Stimulated activated CD8-positive, alpha-beta memory T cell treated with anti-CD3 and anti-CD28 coated beads, Interleukin-2, amount 100 ng/mL, for 48 hours (primary cell): ENCODE measurements around the gene TMEM121.
"Not testable (repeated sequence)": the region's sequence is repeated elsewhere in the genome, so short reads cannot be mapped to it uniquely, and the experiment has no call there.

ENCODE experiments used
- DNase-seq, 2 donors: peaks; one replicate each; pipeline ENCODE4 v3.0.0-alpha.2; 2020; ENCODE audit warnings: low read depth in 2 of 2

The TMEM121 gene

GRCh38 chr14:105547072-105547471 lies 20.7 kb downstream of the TMEM121 start:
- not testable (repeated sequence) for DNase-seq

DNA sequence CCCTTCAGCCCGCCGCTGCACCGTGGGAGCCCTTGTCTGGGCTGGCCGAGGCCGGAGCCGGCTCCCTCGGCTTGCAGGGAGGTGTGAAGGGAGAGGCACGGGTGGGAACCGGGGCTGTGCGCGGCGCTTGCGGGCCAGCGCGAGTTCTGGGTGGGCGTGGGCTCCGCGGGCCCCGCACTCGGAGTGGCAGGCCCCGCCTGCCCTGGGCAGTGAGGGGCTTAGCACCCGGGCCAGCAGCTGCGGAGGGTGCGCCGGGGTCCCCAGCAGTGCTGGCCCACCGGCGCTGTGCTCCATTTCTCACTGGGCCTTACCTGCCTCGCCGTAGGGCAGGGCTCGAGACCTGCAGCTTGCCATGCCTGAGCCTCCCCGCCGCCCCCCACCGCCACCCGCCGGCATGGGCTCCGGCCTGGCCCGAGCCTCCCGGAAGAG lies 21.4 kb downstream of the TMEM121 start:
- DNase-seq: no peak

DNA sequence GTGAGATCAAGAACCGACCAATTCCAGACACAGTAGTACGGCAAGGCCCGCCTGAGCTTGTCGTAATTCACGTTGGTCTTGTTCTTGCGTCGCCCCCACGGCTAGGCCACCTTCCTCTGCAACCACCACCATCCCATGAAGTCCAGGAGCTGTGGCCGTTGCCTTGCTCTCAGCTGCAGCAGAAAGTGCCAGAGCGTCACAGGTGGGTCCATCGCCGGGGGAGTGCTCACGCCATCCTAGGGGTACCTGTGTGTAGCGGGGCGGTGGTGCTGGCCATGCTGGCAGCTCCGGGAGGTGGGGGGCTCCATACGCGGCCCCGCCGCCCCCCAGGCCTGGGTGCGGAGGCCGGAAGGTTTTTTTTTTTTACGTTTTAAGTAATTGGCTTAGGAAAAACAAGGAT lies 23.1 kb downstream of the TMEM121 start:
- DNase-seq: no peak

DNA sequence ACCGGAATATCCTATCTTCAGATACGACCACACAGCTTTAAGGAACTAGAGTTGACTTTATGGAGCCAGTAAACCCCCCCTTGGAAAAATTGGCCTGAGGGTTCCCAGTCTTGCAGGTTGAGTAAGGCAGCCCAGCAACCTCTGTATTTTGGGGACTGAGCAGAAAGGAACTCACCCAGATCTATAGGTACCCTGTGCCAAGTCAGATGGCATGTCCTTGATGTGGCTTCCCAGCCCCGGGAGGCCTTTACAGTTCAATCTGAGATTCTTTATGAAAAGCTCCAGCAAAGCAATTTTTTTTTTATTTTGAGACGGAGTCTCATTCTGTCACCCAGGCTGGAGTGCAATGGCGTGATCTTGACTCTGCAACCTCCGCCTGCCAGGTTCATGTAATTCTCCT lies 27.6 kb downstream of the TMEM121 start:
- no peak for DNase-seq

DNA sequence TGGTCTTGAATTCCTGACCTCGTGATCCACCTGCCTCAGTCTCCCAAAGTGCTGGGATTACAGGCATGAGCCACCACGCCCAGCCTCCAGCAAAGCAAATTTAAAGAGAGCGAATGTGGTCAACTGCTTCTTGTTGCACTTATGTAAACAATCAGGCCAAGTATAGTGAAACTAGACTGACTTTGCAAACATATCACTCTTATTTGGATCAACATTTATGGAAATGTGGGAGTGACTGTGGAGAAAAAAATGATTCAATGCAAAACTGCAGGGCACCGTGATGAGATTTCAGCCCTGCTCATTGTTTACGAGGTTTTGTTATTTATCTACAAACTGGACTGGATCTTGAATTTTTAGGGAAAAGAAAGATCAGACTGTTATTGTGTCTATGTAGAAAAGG lies 28.1 kb downstream of the TMEM121 start:
- DNase-seq: no peak

DNA sequence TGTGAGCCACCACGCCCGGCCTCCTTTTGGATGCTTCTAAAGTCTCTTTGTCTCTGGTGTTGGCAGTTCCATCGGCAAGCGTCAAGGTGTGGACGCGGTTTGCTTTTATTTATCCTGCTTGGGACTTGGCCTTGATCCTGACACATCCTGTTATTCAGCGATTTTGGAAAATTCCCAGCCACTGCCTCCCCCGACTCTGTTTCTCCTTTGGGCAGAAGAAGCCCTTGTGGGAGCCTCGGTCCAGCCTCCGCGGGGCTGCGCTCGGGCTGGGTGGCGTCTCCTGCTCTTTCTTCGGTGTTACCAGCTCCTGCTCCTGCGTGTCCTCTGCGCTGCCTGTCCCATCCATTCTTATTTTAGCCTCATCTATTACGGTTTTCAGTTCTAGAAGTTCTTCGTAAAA lies 31.3 kb downstream of the TMEM121 start:
- DNase-seq: not testable (repeated sequence)

- not testable (repeated sequence) for DNase-seq
Observed at GRCh38 chr14:105558449-105559154, 32.2 kb downstream of the TMEM121 start.

GRCh38 chr14:105559384-105560047 lies 33.1 kb downstream of the TMEM121 start:
- DNase-seq: not testable (repeated sequence)

GRCh38 chr14:105560048-105560669 lies 33.8 kb downstream of the TMEM121 start:
- DNase-seq: not testable (repeated sequence)

DNA sequence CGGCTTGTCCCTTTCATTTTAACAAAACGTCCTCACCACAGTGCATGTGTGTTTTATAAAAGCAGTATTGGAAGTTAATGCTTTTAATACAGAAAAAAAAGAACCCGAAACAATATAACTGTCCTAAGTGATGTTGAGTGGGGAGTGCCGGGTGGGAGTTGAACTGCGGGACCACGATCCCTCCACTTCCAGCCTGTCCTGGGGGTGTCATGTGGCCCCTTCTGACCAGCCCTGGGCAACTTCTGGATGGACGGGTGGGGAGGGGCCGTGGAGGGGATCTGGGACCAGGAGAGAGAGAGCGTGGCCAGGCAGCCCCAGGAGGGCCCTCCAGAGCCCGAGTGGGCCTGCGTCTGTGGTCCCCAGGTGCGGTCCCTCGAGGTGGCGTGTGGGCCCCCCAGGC lies 35.0 kb downstream of the TMEM121 start:
- not testable (repeated sequence) for DNase-seq

DNA sequence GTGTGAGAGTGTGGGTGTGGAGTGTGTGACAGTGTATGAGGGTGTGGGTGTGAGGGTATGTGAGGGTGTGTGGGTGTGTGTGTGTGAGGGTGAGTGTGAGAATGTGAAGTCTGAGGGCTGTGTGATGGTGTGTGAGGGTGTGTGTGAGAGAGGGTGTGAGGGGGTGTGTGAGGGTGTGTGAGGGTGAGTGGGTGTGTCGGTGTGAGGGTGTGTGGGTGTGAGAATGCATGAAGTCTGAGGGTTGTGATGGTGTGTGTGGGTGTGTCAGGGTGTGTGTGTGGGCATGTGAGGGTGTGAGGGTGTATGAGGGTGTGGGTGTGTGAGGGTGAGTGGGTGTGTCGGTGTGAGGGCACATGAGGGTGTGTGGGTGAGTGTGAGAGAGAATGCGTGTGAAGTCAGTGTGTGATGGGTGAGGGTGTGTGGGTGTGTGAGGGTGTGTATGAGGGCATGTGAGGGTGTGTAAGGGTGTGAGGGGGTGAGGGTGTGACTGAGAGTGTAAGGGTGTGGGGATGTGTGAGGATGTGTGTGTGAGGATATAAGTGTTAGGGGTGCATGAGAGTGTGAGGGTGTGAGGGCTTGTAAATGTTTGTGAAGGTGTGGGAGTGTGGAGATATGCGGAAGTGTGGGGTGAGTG lies 36.4 kb downstream of the TMEM121 start:
- no peak for DNase-seq

DNA sequence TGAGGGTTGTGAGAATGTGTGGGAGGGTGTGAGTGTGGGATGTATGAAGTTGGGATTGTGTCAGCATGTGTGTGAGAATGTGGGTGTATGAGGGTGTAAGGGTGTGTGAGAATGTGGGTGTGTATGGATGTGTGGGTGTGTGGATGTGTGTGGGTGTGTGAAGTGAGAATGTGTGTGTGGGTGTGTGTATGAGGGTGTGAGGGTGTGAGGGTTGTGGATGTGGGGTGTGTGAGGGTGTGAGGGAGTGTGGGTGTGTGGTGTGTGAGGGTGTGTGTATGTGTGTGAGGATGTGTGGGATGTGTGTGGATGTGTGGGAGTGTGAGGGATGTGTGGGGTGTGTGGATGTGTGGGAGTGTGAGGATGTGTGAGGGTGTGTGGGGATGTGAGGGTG lies 37.0 kb downstream of the TMEM121 start:
- no peak for DNase-seq

- not testable (repeated sequence) for DNase-seq
Observed at GRCh38 chr14:105564536-105564935, 38.2 kb downstream of the TMEM121 start.

- not testable (repeated sequence) for DNase-seq
Observed at GRCh38 chr14:105565185-105565919, 39.0 kb downstream of the TMEM121 start.

DNA sequence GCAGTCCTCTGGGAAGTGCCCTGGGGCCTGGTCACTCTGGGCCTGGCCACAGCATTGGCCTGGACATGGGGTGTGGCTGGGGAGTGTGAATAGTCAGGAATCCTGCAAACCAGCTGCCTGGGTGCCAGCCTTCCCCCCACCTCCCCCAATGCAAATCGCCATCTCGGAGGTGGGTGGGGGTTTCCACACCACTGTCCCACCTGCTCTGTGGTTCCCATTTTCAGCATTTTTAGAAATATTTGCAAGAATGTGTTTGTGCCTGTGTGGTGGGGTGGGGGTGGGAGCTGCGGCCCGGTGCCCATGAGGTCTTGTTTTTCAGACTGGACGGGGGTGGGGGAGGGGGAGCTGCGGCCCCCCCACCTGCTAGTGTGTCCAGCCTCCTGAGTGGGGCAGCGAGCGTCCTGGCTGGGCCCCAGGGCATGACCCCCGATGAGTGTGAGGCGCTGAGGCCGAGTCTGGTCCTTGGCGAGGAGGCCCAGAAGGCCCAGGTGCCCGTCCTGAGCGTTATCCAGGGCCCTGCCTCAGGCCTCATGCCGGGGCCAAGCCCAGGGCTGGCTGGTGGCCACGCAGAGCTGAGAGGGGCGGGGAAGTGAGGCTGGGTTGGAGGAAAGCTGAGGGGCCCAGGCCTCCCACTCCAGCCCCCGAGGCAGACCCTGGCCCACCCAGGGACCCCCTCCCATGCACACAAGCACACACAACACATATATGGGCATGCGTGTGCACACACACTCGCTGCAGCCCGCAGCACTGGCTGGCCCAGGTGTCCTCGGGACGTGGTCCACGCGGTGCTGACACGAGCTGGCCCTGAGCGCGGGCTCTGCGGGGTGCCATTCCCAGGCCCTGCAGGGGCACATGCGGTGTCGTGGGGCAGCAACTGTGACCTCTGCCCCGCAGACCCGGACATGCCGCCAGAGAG lies 40.1 kb downstream of the TMEM121 start:
- DNase-seq: not testable (repeated sequence)

DNA sequence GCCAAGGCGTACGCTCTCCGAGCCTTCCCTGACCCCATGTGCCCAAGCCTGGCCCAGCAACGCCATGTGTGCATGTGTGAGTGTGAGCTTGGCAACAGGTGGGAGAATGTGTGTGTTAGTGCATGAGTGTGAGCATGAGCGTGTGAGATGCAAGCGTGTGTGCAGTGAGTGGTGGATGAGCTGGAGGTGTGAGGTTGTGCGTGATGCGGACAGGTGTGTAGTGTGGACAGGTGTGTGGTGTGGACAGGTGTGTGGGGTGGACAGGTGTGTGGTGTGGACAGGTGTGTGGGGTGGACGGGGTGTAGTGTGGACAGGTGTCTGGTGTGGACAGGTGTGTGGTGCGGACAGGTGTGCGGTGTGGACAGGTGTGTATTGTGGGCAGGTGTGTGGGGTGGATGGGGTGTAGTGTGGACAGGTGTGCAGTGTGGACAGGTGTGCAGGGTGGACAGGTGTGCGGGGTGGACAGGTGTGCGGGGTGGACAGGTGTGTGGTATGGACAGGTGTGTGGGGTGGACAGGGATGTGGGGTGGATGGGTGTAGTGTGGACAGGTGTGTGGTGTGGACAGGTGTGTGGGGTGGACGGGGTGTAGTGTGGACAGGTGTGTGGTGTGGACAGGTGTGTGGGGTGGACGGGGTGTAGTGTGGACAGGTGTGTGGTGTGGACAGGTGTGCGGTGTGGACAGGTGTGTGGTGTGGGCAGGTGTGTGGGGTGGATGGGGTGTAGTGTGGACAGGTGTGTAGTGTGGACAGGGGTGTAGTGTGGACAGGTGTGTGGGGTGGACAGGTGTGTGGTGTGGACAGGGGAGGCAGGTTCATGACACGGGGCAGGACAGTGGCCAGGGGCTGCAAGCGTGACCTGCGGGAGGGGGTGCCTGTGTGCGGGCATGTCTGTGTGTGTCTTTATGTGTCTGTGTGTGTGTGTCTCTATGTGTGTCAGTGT lies 41.1 kb downstream of the TMEM121 start:
- DNase-seq: not testable (repeated sequence)

GRCh38 chr14:105568140-105568843 lies 41.9 kb downstream of the TMEM121 start:
- not testable (repeated sequence) for DNase-seq

DNA sequence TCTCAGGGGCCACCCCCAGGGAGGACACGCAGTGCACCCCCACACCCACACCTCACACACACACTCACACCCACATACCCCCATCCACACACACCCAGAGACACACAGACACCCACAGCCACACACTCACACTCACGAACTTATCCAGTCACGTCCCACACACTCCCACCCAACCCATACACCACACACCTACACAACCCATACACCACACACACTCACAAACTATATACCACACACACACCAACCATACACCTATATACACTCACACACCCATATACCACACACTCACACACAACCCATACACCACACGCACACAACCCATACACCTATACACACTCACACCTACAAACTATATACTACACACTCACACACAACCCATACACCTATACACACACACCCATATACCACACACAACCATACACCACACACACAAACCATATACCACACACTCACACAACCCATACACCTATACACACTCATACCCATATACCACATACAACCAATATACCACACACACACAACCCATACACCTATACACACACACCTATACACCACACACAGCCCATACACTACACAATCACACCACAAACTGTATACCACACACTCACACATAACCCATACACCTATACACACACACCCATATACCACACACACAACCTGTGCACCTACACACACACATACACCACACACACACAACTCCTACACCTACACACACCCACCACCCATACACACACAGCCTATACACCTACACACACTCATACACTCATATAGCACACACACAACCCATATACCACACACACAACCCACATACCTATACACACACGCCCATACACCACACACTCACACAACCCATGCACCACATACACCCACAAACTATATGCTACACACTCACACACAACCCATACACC lies 42.7 kb downstream of the TMEM121 start:
- DNase-seq: no peak
